Neuronal stem cell (in vitro differentiated cells): ENCODE measurements around the gene IFTAP.
A peak's percentile ranks its signal among the peaks of the same experiment; 100 is the strongest.

ENCODE experiments used
- DNase-seq: peaks from one replicate; pipeline ENCODE4 v3.0.0-alpha.2; 2013; ENCODE audit warnings: low spot score
- H2AFZ ChIP-seq: one replicate; pipeline ENCODE4 v1.6.1; 2013; ENCODE audit warnings: mild to moderate bottlenecking, low read length, inconsistent platforms
- H2AK5ac ChIP-seq: 2 replicates; pipeline ENCODE4 v1.6.1; 2013; ENCODE audit warnings: low read depth, mild to moderate bottlenecking, inconsistent platforms, low read length, moderate library complexity, mixed read lengths
- H2BK120ac ChIP-seq: 2 replicates; pipeline ENCODE4 v1.6.1; 2013; ENCODE audit warnings: low read depth, mild to moderate bottlenecking, inconsistent platforms, low read length, moderate library complexity, mixed read lengths
- H2BK12ac ChIP-seq: one replicate; pipeline ENCODE4 v1.6.1; 2013; ENCODE audit warnings: low read length, inconsistent platforms
- H2BK15ac ChIP-seq: 2 replicates; pipeline ENCODE4 v1.6.1; 2013; ENCODE audit warnings: mild to moderate bottlenecking, low read length, inconsistent platforms, mixed read lengths
- H2BK5ac ChIP-seq: one replicate; pipeline ENCODE4 v1.6.1; 2013; ENCODE audit warnings: inconsistent platforms, mild to moderate bottlenecking, low read length, moderate library complexity
- H3K14ac ChIP-seq: one replicate; pipeline ENCODE4 v1.6.1; 2013; ENCODE audit warnings: low read length, inconsistent platforms
- H3K18ac ChIP-seq: 2 replicates; pipeline ENCODE4 v1.6.1; 2013; ENCODE audit warnings: low read length, inconsistent platforms
- H3K23ac ChIP-seq: 2 replicates; pipeline ENCODE4 v1.6.1; 2013; ENCODE audit warnings: low read depth, mild to moderate bottlenecking, mixed read lengths, low read length, inconsistent platforms; ENCODE audit not compliant: poor library complexity
- H3K27ac ChIP-seq: replicated peaks from 3 replicates; pipeline ENCODE4 v1.5.1; 2013; ENCODE audit warnings: low read length, inconsistent platforms
- H3K27me3 ChIP-seq, 3 experiments: 2 replicates each; pipeline ENCODE4 v1.6.1; 2013; ENCODE audit warnings: low read length in 3 of 3, mild to moderate bottlenecking in 2 of 3, inconsistent platforms in 1 of 3, low read depth in 1 of 3, mixed read lengths in 1 of 3, moderate library complexity in 1 of 3; ENCODE audit not compliant: control insufficient read depth in 3 of 3, insufficient read depth in 3 of 3
- H3K36me3 ChIP-seq, 2 donors: replicated peaks in 1 of 2; 2 replicates each; pipeline ENCODE4 v1.6.1; 2013; ENCODE audit warnings: low read length in 2 of 2; ENCODE audit not compliant: control insufficient read depth in 2 of 2, insufficient read depth in 2 of 2
- H3K4ac ChIP-seq: 2 replicates; pipeline ENCODE4 v1.6.1; 2013; ENCODE audit warnings: inconsistent platforms, mild to moderate bottlenecking, low read length, moderate library complexity
- H3K4me1 ChIP-seq, 2 donors: 1 replicate in 1 of 2; 2 replicates in 1 of 2; pipeline ENCODE4 v1.6.1; 2013; ENCODE audit warnings: low read length in 2 of 2, low read depth in 1 of 2; ENCODE audit not compliant: control insufficient read depth in 2 of 2, insufficient read depth in 1 of 2
- H3K4me2 ChIP-seq: one replicate; pipeline ENCODE4 v1.6.1; 2013; ENCODE audit warnings: mild to moderate bottlenecking, low read length, inconsistent platforms; ENCODE audit not compliant: insufficient read depth, poor library complexity, severe bottlenecking
- H3K4me3 ChIP-seq, 2 donors: 2 replicates each; pipeline ENCODE4 v1.5.1; 2013; ENCODE audit warnings: low read length in 2 of 2, mild to moderate bottlenecking in 2 of 2, inconsistent platforms in 1 of 2, moderate library complexity in 1 of 2
- H3K79me1 ChIP-seq: one replicate; pipeline ENCODE4 v1.6.1; 2013; ENCODE audit warnings: low read depth, mild to moderate bottlenecking, inconsistent platforms, low read length, moderate library complexity
- H3K9ac ChIP-seq: one replicate; pipeline ENCODE4 v1.6.1; 2013; ENCODE audit warnings: mild to moderate bottlenecking, low read depth, low read length, inconsistent platforms; ENCODE audit not compliant: poor library complexity
- H3K9me3 ChIP-seq, 2 donors: replicated peaks in 1 of 2; 2 replicates each; pipeline versions ENCODE3 to v1.6.1; 2013; ENCODE audit warnings: low read length in 2 of 2, mild to moderate bottlenecking in 2 of 2, inconsistent platforms in 1 of 2, low read depth in 1 of 2, mixed read lengths in 1 of 2, moderate library complexity in 1 of 2; ENCODE audit not compliant: control insufficient read depth in 2 of 2, insufficient read depth in 1 of 2
- H4K8ac ChIP-seq: one replicate; pipeline ENCODE4 v1.6.1; 2013; ENCODE audit warnings: low read depth, mild to moderate bottlenecking, inconsistent platforms, low read length, moderate library complexity
- H4K91ac ChIP-seq: one replicate; pipeline ENCODE4 v1.6.1; 2013; ENCODE audit warnings: low read length, low read depth, mild to moderate bottlenecking, inconsistent platforms; ENCODE audit not compliant: poor library complexity
- WGBS, 2 donors: extraction: QIAGEN DNeasy Blood & Tissue Kit; methylation state at CpG; one replicate each; pipeline ENCODE4 v1.1.7; 2013; ENCODE audit warnings: missing lambda C conversion rate in 2 of 2, mixed read lengths in 1 of 2; ENCODE audit not compliant: insufficient read length in 2 of 2, insufficient replicate concordance in 1 of 2; ENCODE audit errors: extremely low coverage in 2 of 2; 5-methylcytosine and 5-hydroxymethylcytosine counted together

IFTAP gene

DNA sequence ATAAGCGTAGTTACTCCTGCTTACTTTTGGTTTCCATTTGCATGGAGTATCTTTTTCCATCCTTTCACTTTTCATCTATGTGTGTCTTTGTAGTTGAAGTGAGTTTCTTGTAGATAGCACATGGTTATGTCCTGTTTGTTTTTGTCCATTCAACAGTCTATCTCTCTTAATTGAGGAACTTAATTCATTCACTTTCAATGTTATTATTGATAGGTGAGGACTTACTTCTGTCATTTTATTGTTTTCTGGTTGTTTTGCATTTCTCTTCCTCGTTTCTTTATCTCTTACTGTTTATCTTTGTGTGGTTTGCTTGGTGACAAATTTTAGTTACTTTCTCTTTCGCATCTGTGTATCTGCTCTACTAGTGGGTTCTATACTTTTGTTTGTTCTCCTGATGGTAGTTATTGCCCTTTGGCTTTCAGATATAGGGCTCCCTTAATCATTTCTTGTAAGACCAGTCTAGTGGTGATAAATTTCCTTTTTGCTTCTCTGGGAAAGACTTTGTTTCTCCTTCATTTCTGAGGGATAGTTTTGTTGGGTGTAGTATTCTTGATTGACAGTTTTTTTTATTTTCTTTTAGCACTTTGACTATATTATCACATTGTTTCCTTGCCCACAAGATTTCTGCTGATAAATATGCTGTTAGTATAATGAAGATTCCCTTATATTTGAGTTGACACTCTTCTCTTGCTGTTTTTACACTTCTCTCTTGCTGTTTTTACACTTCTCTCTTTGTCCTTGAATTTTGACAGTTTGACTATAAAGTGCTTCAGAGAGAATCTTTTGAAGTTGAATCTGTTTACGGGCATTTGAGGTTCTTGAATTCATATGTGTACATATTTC, 35.5 kb upstream of the IFTAP start:
- WGBS, 2 donors: no CpG with 5 or more reads among the region's 4 CpGs
- no peak overlapping the region for H2AK5ac ChIP-seq
- no peak overlapping the region for H2BK12ac ChIP-seq

DNA sequence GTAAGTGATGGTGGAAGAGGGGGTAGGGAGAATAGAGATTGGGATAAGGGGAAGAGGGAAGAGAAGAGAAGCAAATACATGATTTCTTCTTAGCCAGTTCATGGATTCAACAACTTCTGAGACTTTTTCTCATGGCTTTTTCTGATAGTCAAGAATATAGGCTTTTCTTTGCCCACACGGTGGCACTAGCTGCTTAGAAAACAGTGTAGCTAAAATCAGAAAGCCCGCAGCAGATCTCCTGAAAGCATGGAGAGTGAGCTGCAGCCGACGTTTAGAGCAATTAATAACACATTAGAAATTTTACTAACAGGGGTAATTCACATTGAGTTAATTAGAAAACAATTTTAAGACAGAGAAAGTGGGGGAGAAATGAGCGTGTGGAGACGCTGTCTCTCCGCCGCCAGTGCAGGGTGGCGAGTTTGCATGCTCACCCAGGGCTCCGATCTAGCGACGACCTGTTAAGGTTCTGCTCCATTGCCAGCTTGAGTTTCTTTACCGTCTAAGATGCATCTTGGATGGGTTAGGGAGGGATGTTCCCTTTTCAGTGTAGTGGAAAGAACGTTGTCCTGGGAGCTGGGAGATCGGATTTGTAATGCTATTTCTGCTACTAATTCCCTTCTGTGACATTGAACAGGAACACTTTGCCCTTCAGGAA, 29.8 kb upstream of the IFTAP start:
- no peak overlapping the region for H2BK5ac ChIP-seq
- no peak overlapping the region for H4K91ac ChIP-seq
- H2BK12ac ChIP-seq: no peak overlapping the region
- no peak overlapping the region for H2BK15ac ChIP-seq
- H2AFZ ChIP-seq: peak overlapping the region; percentile 79
- H3K4me3 ChIP-seq: peak overlapping the region in 1 of 2 donors; percentile 6
- H3K9ac ChIP-seq: no peak overlapping the region
- peak; percentile 46 for DNase-seq
- peaks cover 0 to 4% of the 10 kb centered on the region in 2 donors for H3K9me3 ChIP-seq
- WGBS, 2 donors: no CpG with 5 or more reads among the region's 15 CpGs
- no peak overlapping the region for H3K27ac ChIP-seq
- H3K18ac ChIP-seq: no peak overlapping the region
- H3K4me2 ChIP-seq: no peak overlapping the region
- H4K8ac ChIP-seq: no peak overlapping the region
- H3K36me3 ChIP-seq: no peaks in the 10 kb centered on the region
- H3K14ac ChIP-seq: no peak overlapping the region
- no peak overlapping the region for H2BK120ac ChIP-seq
- H3K4ac ChIP-seq: no peak overlapping the region
- no peaks in the 10 kb centered on the region for H3K4me1 ChIP-seq
- no peaks in the 10 kb centered on the region for H3K79me1 ChIP-seq
- peaks cover 0 to 30% (median 0%) of the 10 kb centered on the region in 3 experiments for H3K27me3 ChIP-seq
- H2AK5ac ChIP-seq: no peak overlapping the region
- no peak overlapping the region for H3K23ac ChIP-seq

More for the DNA sequence above, 35.5 kb upstream of the IFTAP start:
- Histone ChIP-seq H2BK120ac (no peak overlapping the region), H3K14ac (no peak overlapping the region), H2AFZ (no peak overlapping the region), H3K27me3 (no peaks in the 10 kb centered on the region), H3K27ac (no peak overlapping the region), H3K4me2 (no peak overlapping the region), H3K9ac (no peak overlapping the region), H3K18ac (no peak overlapping the region), H2BK5ac (no peak overlapping the region), H4K91ac (no peak overlapping the region), H3K23ac (no peak overlapping the region), H3K4me1 (no peaks in the 10 kb centered on the region), H3K36me3 (no peaks in the 10 kb centered on the region), H3K9me3 (peaks cover 0 to 4% of the 10 kb centered on the region in 2 donors), H4K8ac (no peak overlapping the region), H3K79me1 (no peaks in the 10 kb centered on the region), H2BK15ac (no peak overlapping the region), H3K4me3 (no peak overlapping the region), H3K4ac (no peak overlapping the region)
- no peak for DNase-seq

DNA sequence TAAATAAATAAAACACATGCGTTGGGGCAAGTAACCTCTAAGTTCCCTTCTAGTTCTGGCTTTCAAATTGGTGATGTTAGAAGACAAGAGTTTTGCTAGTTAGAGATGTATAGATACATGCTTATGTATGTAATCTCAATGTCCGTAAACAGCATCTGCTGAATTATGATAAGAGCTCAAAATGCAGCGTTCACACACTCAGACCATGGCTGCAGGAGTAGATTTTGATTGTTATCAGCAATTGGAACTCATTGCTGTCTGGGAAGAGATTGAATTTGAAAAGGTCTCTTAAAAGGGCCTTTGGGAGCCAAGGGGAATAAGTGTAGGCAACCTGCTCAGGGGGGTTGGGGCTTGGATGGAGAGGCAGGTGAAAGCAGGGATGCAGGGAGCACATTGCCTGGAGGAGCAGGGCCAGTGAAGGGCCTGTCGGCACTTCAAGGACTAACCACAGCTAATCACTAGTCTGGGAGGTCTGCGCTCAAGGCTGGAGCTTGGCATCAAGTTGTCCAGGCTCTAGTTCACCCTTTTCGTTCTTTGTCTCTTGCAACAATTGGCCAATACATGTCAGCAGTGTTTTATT, 29.2 kb upstream of the IFTAP start:
- no peaks in the 10 kb centered on the region for H3K4me1 ChIP-seq
- H3K23ac ChIP-seq: no peak overlapping the region
- WGBS, 2 donors: no CpG with 5 or more reads among the region's 6 CpGs

More for the DNA sequence above, 29.2 kb upstream of the IFTAP start:
- Histone ChIP-seq H2AK5ac (no peak overlapping the region), H4K91ac (no peak overlapping the region), H2BK5ac (no peak overlapping the region), H3K79me1 (no peaks in the 10 kb centered on the region), H3K18ac (no peak overlapping the region), H2BK12ac (no peak overlapping the region), H3K4me2 (no peak overlapping the region), H3K36me3 (no peaks in the 10 kb centered on the region), H3K9ac (no peak overlapping the region), H3K27ac (no peak overlapping the region), H2BK120ac (no peak overlapping the region), H3K14ac (no peak overlapping the region), H3K27me3 (peaks cover 0 to 30% (median 0%) of the 10 kb centered on the region in 3 experiments), H2BK15ac (no peak overlapping the region), H4K8ac (no peak overlapping the region), H3K4ac (no peak overlapping the region), H3K9me3 (peaks cover 0 to 1% of the 10 kb centered on the region in 2 donors), H2AFZ (peak overlapping the region; percentile 79), H3K4me3 (no peak overlapping the region)
- DNase-seq: no peak
